GM18870 (cell line): ENCODE results near the gene IRX1.

Experiments
- ATAC-seq: cut with Tn5 transposase; IDR thresholded peaks from one replicate; pipeline ENCODE4 v1.9.1; 2021; ENCODE audit warnings: moderate library complexity; ENCODE audit not compliant: unreplicated experiment

The IRX1 gene

DNA sequence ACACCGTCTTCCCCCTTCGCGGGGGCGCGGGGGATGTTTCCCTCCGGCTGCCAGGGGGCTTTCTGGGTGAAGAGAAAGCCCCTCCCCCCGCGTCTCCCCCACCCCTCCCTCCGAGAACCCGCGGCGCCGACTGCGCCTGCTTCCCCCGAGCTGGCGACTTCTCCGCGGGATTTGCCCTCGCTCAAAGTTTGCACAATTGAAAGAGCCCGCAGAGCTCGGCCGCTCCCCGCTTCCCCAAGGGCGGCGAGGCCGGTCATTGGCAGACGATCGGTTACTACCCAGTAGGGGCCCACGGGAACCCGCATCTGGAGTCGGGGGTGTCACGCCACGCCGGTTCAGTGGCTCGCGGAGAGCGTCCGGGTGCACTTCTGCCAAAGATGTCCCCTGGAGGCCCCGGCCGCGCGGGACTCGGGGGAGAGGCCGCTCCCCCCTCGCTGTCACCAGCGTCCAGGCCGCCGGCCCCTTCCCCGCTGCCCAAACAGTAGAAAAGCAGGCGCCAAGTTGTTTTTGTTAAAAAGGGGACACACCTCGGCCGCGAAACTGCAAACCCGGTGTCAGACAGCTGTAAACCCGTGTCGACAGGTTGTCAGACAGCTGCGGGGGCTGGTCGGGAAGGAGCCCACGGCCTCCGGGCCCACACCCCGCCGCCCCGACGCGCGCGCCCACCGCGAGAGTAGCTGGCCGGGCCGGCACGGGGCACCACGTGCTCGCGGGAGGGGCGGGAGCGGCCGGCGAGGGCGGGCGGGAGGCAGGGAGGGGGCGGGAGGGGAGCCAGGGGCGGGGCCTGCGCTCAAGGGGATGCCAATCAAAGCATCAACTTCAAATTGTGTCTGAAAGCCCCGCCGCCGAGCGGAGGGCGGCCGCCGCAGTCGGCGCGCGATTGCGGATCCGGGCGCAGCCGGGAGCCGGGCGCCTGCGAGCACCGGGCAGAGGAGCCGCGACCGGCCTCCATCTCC is at the start of gene IRX1:
Gene IRX1 (plus strand): TSS at position 827 of the 956 bp plus-strand sequence. CDS start 274 bp downstream, outside the sequence.
- ATAC-seq = no peak

DNA sequence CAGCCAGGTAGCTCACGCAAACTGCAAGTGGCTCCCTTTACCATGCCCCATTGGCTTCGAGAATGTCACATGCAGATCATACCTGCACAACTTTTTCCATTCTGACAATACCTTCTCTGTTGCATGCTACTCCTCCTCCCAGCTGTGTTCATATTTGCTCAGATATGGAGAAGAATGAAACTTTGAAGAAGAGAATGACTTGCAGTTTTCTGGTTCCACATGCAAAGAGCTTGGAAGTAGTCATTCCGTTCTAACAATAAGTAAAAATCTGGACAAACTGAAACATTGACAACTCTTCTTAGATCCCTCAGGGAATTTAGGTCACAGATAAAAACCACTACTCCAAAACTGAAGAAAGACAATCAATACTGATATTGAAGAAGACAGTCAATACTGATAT is 49.6 kb upstream of the IRX1 start:
- no peak for ATAC-seq

DNA sequence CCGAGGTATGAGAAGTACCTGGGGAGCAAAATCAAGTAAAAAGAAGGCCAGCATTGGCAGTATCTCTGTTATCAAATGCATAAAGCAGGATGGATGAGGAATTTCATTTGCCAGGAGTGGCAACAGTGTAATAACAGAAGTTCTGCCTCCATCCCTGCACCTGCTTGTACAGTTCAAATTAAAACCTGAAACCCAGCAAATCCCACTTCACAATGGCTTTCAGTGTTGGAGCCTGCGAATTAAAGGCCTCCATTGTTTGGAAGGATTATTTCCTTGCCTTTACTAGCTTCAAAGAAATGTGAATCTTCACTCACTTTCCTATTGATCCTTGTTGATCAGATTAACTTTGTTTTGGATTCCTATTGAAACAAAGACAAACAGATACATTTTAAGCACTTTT is 31.5 kb upstream of the IRX1 start:
- ATAC-seq = no peak

DNA sequence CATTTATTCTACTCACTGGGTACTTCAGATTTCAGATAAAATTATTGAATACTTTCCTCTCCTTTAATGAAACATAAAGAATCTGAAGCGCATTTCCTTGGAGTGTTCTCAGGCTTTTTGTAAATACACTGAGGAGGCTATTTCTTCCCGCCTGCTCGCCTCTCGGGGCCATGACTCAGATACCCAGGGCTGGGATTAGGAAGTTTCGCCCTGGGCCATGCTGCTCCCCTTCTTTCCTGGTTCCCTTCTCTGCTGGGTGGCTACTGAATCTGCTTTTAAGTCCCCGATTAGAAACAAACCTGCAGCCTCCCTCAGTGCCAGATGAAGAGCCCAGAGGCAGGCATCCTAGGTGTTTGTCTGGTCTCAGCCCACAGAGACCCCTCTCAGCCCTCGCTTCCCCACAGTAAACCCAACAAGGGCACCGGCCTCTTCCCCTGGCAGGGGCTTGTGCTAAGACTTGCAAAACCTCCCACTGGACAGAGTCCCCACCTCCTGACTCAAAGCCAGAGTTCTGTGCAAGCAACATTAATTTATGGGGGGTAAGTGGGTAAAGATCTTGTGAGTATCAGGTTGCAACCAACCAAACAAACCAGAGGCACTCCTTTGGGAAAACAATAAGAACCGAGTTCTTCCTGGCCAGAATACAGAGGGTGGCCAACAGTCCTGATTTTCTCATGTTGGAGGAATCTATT is 30.7 kb upstream of the IRX1 start:
- ATAC-seq = no peak

DNA sequence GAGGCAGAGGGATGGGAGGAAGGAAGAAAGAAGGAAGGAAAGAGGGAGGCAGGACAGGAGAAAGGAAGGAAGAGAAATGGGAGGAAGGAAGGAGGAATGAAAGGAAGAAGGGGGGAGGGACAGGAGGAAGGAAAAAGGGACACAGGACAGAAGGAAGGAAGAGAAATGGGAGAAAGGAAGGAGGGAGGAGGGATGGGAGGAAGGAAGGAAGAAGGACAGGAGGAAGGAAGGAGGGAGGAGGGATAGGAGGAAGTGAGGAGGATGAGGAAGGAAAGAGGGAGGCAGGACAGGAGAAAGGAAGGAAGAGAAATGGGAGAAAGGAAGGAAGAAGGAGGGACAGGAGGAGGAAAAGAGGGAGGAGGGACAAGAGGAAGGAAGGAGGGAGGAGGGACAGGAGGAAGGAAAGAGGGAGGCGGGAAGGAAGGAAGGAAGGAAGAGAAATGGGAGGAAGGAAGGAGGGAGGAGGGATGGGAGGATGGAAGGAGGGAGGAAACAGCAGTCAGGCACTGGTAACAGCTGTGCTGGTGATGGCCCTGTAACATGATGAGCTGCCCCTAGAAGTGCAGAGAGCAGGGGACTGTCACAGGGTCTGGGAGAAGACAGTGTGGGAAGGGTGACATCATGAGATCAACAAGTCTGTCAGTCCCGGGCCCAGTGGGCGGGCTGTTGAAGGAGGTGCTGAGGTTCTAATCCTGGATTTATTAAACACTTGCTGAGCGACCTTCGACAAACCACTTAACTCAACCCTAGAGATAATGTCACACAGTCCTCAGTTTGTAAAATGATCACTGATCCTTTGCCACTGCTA is 10.7 kb upstream of the IRX1 start:
- ATAC-seq = no peak

DNA sequence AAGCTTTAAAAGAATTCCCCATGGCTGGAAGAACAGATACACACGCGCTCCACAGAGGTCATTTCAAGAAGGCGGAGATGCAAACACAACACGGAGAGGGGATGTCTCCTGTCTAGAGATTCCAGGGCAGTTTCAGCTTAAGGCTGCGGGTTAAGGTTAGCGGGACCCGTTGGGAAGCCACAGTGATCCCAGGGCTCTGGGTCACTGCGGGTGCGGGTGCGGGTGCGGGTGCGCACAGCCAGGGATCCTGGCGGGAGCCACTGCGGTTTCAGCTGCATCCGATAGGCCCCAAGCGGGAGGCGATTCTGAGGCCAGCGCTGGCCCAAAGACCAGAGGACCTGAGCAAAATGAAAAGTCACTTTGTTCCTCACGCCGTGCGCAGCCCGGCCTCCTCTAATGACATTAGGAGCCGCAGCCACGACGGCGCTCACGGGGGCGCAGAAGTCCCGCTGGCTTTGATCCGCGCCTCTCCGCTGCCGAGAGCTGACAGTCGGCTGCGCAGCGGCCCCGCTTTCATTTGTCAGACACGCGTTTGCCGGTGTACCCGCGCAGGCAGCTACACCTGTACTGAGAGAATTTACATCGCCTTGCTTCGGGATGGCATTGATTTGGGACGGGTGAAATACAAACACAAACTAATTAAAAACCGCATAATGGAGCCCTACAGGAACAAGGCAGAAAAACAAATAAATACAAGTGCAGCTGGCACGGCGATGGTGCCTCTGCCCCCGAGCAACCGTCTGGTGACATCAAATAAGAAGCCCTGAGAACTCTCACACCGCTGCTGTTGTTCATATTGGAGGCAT is 5.3 kb upstream of the IRX1 start:
- no peak for ATAC-seq

DNA sequence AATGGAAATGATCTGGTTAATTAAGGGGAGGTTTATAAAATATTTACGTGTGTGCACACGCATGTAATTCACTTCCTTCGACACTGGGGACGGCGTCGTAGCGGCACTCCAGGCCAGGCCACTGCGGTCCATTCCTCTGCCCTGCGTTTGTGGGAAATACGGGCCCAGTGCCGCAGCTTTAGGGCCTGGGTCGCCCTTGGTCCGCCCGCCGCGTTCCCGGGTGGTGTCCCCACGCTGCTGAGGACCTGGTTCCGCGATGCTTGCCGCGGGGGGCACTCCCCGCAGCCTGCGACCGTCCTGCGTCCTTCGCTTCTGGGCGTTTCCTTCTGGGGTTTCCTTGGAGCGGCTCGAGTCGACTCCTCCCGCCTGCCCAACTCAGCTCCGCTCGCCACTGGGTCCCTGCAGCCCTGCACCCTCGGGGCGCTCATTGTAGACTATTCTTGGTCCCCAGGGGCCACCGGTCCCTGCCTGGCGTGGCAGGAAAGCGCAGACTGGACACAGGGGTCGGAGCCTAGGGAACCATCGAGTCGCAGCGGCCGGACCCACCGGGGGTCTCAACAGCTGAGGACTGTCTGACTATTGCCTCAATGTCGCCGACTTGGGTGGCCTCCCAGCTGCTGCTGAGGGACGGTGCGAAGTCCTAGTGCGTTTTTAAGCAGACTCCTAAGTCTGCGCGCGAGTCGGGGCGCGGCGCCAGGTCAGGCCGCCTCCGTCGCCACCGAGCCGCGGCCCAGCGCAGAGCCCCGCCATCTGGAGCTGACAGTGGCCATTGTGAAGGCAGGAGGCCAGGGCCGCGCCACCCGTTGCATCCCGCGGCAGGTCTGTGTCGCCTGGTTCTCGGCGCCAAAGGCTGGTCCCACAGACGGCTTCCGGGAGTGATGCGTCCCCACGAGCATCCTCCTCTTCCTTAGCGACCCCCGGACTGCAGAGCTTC is 4.4 kb upstream of the IRX1 start:
- ATAC-seq = no peak

DNA sequence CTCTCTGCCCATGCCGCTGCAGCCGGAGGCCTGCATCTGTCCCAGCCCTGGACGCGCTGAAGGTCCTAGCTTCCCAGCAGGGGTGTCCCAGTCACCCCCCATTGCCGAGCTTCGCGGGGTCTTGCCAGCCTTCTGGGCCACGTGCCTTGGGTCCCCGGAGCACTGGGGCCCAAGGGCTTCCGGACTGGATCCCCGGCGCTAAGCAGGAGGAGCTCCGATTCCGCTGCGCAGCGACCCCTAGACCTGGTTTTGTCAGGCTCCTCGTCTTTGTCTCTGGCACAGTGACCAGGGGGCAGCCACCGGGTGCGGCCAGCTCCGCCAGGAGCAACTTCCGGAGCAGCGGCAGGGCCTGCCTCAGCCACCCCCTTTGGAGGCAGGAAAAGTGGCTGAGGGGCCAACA is 3.3 kb upstream of the IRX1 start:
- no peak for ATAC-seq

DNA sequence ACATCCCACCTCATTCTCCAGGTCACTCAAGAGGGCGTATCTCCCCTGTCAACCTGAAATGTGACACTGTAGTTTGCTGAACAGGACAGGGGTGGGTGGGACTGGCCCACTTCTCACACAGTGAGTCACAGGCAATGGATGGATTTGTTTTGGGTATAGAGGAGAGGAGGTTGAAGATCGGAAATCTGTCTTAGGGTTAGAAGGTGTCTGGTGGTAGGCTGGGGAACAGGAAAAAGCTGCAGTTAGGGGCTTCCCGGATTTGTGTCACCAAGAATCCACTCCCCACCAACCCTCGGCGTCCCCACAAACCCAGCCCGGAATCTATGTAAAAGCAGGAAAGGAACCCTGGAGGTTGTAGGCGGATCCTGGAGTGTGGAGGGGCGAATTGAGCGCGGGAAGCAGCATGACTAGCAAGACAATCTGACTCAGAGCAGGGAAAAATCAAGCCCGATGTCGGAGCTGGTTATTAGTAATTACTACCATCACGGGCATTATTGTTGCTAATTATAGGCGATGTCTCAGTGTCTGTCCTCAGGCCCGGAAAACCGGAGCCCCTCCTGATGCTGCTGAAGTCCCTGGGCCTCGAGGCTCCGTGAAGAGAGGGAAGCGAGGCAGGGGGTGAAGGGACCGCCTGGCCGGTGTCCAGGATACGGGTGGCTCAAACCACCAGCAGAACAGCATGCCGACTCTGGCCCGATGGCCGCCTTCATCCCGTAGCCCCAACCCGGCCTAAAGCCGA is 1.7 kb upstream of the IRX1 start:
- ATAC-seq = no peak

DNA sequence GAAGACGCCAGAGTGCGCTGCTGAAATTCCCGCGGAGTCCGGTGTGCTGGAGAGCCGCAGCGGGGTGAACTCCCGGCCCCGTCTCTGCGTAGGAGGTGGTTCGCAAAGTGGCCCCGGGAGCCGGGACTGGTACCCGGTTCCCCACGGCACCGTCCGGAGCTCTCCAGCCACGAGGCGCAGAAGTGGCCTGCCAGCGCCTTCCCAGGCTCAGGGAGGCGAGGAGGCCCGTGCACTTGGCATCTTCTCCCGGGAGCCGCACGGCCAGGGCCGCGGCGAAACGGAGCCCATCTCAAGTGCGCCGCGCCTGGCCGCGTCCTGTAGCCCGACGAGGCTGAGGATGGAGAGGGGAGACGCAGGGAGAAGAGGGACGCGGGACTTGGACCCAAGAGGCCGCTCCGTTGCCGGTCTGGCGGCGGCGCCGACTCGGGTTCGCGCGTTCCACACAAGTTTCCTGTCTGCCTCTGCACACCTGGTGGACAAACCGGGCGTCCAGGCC is 1.1 kb upstream of the IRX1 start:
- ATAC-seq = no peak

DNA sequence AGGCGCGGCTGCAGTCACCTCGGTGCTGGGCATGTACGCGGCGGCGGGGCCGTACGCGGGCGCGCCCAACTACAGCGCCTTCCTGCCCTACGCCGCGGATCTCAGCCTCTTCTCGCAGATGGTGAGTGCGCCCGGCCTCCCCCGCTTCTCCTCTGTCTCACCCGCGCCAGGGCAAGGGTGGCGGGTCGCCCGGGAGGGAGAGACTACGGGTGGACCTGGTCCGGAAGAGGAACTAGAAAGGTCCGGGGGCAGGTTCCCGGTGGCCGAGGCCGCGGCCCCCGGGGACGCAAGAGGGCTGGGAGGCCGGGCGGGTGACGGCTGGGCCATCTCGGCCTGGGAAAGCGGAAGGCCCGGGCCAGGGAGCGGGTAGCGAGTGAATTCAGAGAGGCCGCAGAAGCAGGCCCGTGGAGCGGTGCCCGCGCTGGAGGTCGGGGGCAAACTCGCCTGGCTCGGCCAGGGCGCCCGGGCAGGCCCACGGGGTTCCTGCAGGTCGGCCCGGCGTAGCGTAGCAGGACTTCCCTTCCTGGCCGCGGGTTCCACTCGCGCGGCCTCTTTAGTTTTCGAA is 711 bp downstream of the IRX1 start:
- no peak for ATAC-seq

DNA sequence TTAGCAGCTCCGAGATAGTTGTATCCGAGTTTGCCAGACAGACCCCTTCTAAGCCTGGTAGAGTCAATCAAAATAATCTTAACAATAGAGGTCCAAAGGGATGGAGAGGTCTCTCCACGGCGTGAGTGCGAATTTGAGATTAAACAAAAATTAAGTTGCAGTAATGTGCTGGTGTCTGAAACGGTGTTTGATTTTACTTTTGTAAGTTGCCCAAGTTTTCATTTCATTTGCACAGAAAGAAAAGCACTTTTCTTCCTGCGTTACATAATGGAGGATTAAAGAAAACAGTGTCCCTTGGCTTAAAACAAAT is 1.2 kb downstream of the IRX1 start:
- no peak for ATAC-seq

DNA sequence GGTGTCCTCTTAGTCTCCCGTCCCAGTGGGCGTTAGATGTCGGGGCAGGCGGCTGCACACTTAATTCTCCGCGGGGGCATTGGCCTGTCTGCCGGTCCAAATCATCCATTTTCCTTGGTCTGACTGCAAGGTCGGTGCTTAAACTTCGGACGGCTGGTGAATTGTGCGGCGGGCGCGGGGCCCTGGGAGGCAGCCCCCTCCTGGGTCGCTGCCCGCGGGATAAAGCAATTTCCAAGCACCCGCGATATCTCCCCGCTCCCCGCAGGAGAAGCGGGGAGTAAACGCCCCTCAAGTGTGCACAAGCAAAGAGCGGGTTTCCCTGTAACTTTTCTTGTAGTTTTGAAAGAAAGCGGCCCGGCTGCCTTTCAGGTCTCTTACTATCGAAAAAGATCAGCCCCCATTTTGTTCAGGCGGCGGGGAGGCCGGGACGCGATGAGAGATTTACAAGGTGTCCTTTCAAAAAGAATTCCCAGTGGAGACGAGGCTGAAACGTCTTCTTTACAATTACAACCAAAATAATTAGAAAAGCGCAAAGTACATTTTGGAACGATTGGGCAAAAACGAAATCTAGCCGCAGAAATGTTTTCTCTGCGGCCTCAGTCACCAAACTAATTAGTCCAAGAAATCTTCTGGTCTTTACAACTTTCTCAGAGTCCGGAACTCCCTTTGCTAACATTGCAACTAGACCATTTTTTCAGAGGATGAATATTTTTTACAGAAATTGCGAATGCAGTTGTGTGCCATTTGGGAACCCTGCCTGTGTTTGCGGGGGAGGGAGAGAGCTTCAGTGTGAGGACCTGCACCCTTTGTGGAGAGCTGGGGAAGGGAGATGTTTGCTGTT is 1.8 kb downstream of the IRX1 start:
- ATAC-seq = no peak

DNA sequence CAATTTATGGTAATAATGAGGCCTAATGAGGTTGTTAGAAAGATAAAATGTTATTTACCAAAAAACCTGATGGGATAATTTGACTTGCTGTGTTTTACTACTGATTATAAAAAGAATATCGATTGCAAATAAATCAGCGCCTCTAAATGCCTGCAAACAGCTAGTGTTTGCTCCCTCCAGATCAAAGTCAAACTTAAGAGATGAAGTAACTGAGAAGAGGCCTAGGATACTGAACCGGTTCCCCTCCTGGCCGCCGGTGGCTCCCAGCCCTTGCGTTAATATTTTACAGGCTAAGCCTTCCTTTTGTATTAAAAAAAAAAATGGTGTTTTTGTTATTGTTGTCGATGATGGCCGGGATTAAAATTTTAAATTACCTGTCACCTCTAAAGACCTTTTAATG is 2.6 kb downstream of the IRX1 start:
- no peak for ATAC-seq

DNA sequence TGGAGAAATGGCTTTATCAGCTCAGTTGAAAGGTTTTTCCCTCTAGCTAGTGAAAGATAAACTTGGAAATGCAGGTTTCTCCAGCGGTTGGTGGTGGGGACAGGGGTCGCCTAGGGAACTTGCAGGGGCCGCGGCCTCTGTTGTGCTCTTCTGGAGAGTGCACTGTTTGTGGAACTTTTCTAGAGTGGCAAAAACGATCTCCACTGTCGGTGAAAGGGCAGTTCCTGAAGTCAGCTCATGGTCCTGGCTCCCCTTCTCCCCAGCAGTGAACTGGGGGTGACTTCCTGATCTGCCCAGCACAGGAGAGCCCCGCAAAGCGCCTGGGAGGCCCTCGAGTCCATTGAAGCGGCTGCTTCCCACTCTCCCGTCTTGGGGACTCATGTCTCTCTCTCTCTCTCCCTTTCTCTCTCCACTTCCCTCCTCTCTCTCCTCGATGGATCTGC is 3.2 kb downstream of the IRX1 start:
- no peak for ATAC-seq

DNA sequence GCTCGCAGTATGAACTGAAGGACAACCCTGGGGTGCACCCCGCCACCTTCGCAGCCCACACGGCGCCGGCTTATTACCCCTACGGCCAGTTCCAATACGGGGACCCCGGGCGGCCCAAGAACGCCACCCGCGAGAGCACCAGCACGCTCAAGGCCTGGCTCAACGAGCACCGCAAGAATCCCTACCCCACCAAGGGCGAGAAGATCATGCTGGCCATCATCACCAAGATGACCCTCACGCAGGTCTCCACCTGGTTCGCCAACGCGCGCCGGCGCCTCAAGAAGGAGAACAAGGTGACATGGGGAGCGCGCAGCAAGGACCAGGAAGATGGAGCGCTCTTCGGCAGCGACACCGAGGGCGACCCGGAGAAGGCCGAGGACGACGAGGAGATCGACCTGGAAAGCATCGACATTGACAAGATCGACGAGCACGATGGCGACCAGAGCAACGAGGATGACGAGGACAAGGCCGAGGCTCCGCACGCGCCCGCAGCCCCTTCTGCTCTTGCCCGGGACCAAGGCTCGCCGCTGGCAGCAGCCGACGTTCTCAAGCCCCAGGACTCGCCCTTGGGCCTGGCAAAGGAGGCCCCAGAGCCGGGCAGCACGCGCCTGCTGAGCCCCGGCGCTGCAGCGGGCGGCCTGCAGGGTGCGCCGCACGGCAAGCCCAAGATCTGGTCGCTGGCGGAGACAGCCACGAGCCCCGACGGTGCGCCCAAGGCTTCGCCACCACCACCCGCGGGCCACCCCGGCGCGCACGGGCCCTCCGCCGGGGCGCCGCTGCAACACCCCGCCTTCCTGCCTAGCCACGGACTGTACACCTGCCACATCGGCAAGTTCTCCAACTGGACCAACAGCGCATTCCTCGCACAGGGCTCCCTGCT is 3.8 kb downstream of the IRX1 start:
- ATAC-seq = no peak
